Endothelial cell of umbilical vein (primary cell): ENCODE measurements around the gene ZNF362. TPM values are rescaled to one million over a fixed set of nuclear protein-coding genes. Genes with fewer than 3 reads are reported as not detected.

Experiments
- BruUV-seq: library from RNA; stranded (reverse); fragments of 400-500 nt; replicated peaks from 2 replicates; lab custom pipeline; 2021; lab: Mats Ljungman, UMichigan
- CTCF ChIA-PET: fragments of 300-600, 350-600 bp; sonication (Branson Sonifier 250); formaldehyde crosslinking; loops from one replicate; lab custom pipeline; 2021; ENCODE audit warnings: antibody characterized with exemption, inconsistent platforms; lab: Charles Lee
- POLR2A ChIA-PET: fragments of 300-600, 350-600 bp; sonication (Branson Sonifier 250); formaldehyde crosslinking; loops from one replicate; lab custom pipeline; 2021; ENCODE audit warnings: antibody characterized with exemption, inconsistent platforms; lab: Charles Lee
- DNase-seq: peaks from one replicate; pipeline ENCODE4 v3.0.0-alpha.2; 2011; ENCODE audit warnings: low read depth, low spot score
- FAIRE-seq: peaks from 2 replicates; lab custom pipeline; 2011; peaks lifted over from hg19 to GRCh38; lab: Jason Lieb, UNC
- H2AFZ ChIP-seq: 2 replicates; pipeline ENCODE4 v1.6.0; 2012; ENCODE audit warnings: low read depth, low read length, control low read depth, inconsistent platforms
- H3K27ac ChIP-seq: 2 replicates; pipeline ENCODE4 v1.5.1; 2011; ENCODE audit warnings: low read depth, mild to moderate bottlenecking, control low read depth, low read length, moderate library complexity; ENCODE audit not compliant: insufficient read depth
- H3K27me3 ChIP-seq, 2 experiments: 2 replicates each; pipeline versions ENCODE4 v1.6.0 to v1.6.1; 2011; ENCODE audit warnings: low read length in 2 of 2, mixed read lengths in 1 of 2; ENCODE audit not compliant: control insufficient read depth in 2 of 2, insufficient read depth in 2 of 2
- H3K36me3 ChIP-seq, 2 experiments: 2 replicates in 1 of 2; 3 replicates in 1 of 2; pipeline ENCODE4 v1.5.1; 2011; ENCODE audit warnings: low read length in 2 of 2, mild to moderate bottlenecking in 1 of 2, moderate library complexity in 1 of 2; ENCODE audit not compliant: control insufficient read depth in 2 of 2, insufficient read depth in 2 of 2; ENCODE audit errors: extremely low read depth in 1 of 2
- H3K4me1 ChIP-seq: 3 replicates; pipeline ENCODE4 v1.5.1; 2011; ENCODE audit warnings: mild to moderate bottlenecking, low read length; ENCODE audit not compliant: control insufficient read depth, insufficient read depth; ENCODE audit errors: extremely low read depth
- H3K4me2 ChIP-seq: 2 replicates; pipeline ENCODE4 v1.6.1; 2011; ENCODE audit warnings: low read length, control low read depth, mixed read lengths; ENCODE audit not compliant: insufficient read depth
- H3K4me3 ChIP-seq, 3 experiments: fragments of 200-600 bp in 1 of 3; sonication (generic), shearing (Covaris generic) in 1 of 3; replicated peaks in 1 of 3; 2 replicates each; pipeline ENCODE4 v1.5.1; 2011 to 2016; ENCODE audit warnings: control low read depth in 3 of 3, low read length in 3 of 3, mild to moderate bottlenecking in 2 of 3, inconsistent platforms in 1 of 3, low read depth in 1 of 3, moderate library complexity in 1 of 3; ENCODE audit not compliant: insufficient read depth in 1 of 3
- H3K79me2 ChIP-seq: 2 replicates; pipeline ENCODE4 v1.6.0; 2012; ENCODE audit warnings: low read length, inconsistent platforms; ENCODE audit not compliant: control insufficient read depth, insufficient read depth
- H3K9ac ChIP-seq: replicated peaks from 2 replicates; pipeline ENCODE3; 2011; ENCODE audit warnings: low read length, control low read depth; ENCODE audit not compliant: insufficient read depth; ENCODE audit errors: extremely low read depth
- H3K9me1 ChIP-seq: replicated peaks from 3 replicates; pipeline ENCODE4 v1.6.0; 2011; ENCODE audit warnings: mild to moderate bottlenecking, low read length; ENCODE audit not compliant: control insufficient read depth, insufficient read depth; ENCODE audit errors: extremely low read depth
- H3K9me3 ChIP-seq: replicated peaks from 2 replicates; pipeline ENCODE4 v1.5.1; 2012; ENCODE audit warnings: low read length, inconsistent platforms; ENCODE audit not compliant: control insufficient read depth, insufficient read depth
- H4K20me1 ChIP-seq: replicated peaks from 2 replicates; pipeline ENCODE3; 2011; ENCODE audit warnings: mild to moderate bottlenecking, low read length; ENCODE audit not compliant: control insufficient read depth, insufficient read depth; ENCODE audit errors: extremely low read depth
- CTCF ChIP-seq, 2 donors: IDR thresholded peaks; 1 replicate in 1 of 2; 2 replicates in 1 of 2; pipeline ENCODE4 v1.5.1; 2011; ENCODE audit warnings: low read length in 2 of 2, mild to moderate bottlenecking in 2 of 2, moderate library complexity in 2 of 2, control low read depth in 1 of 2, inconsistent platforms in 1 of 2, low read depth in 1 of 2; ENCODE audit not compliant: insufficient read depth in 1 of 2; ENCODE audit errors: extremely low read depth in 1 of 2
- EZH2 ChIP-seq: IDR thresholded peaks from 2 replicates; pipeline ENCODE4 v1.6.1; 2012; ENCODE audit warnings: borderline replicate concordance, low read depth, mild to moderate bottlenecking, moderate library complexity, low read length, inconsistent platforms; ENCODE audit not compliant: severe bottlenecking
- FOS ChIP-seq: IDR thresholded peaks from 2 replicates; pipeline ENCODE4 v1.6.1; 2011; ENCODE audit warnings: mild to moderate bottlenecking, low read length, moderate library complexity, borderline replicate concordance; ENCODE audit not compliant: insufficient read depth
- GATA2 ChIP-seq: IDR thresholded peaks from 2 replicates; pipeline ENCODE4 v1.7.0; 2011; ENCODE audit warnings: low read depth, mild to moderate bottlenecking, moderate library complexity, mixed read lengths, low read length; ENCODE audit not compliant: insufficient read length, insufficient read depth
- JUN ChIP-seq: IDR thresholded peaks from 2 replicates; pipeline ENCODE4 v1.6.1; 2011; ENCODE audit warnings: borderline replicate concordance, low read depth; ENCODE audit not compliant: insufficient read length, insufficient read depth
- MAX ChIP-seq: IDR thresholded peaks from 2 replicates; pipeline ENCODE4 v1.6.1; 2011; ENCODE audit not compliant: insufficient read depth, insufficient read length
- MYC ChIP-seq: IDR thresholded peaks from one replicate; pipeline ENCODE4 v1.6.1; 2011; ENCODE audit warnings: mild to moderate bottlenecking, low read depth, low read length
- POLR2A ChIP-seq: IDR thresholded peaks from 2 replicates; pipeline ENCODE4 v1.6.1; 2012; ENCODE audit warnings: low read depth, mild to moderate bottlenecking, control low read depth, low read length
- POLR2AphosphoS5 ChIP-seq: IDR thresholded peaks from 2 replicates; pipeline ENCODE4 v1.6.1; 2012; ENCODE audit warnings: low read depth, mild to moderate bottlenecking, control low read depth, low read length, moderate library complexity; ENCODE audit not compliant: insufficient read depth
- dilution Hi-C: fragments of 300-500 bp; cut with MboI; formaldehyde crosslinking; loops from one replicate; pipeline ENCODE4 v1.15.0; 2019; ENCODE audit warnings: low sequenced_read_pairs; ENCODE audit not compliant: extremely low pct_ligation_motif_present
- intact Hi-C: fragments of 100-400 bp; cut with micrococcal nuclease; formaldehyde crosslinking; loops from one replicate; pipeline ENCODE4 v1.10.0; 2022
- polyA plus RNA-seq, 4 experiments: library from polyadenylated mRNA; depleted of rRNA in 3 of 4; stranded (reverse) in 3 of 4; unstranded in 1 of 4; fragments of >200 nt; gene quantifications; 2 replicates each; pipeline versions ENCODE4 v1.2.1 to v1.2.3, GENCODE V29; 2011 to 2012; ENCODE audit warnings: missing spikeins in 1 of 4
- total RNA-seq: library from RNA; stranded (reverse); gene quantifications from 2 replicates; pipeline ENCODE4 v1.2.3, GENCODE V29; 2021

Gene ZNF362
- total and polyA plus RNA-seq, 2 donors (not counting 3 experiments of a cell fraction or from before 2014, with no cell fraction given), result 28.4 to 35.3 TPM

GRCh38 chr1:33272930-33273329 lies 16.6 kb downstream of the ZNF362 start:
- TF ChIP-seq EZH2 (no peak), JUN (no peak), POLR2AphosphoS5 (no peak), POLR2A (no peak), FOS (no peak), MYC (no peak), MAX (no peak), GATA2 (no peak), CTCF (IDR thresholded peaks at IDR 0.05; ENCODE audit: extremely low read depth in 1 of 2, insufficient read depth in 1 of 2, low read depth in 1 of 2, low read length in 2 of 2) (no peak)
- no TSS peak for BruUV-seq
- Histone ChIP-seq H3K9me1 (no peaks in the 10 kb centered on the region), H3K4me1 (no peaks in the 10 kb centered on the region), H3K27me3 (no peaks in the 10 kb centered on the region), H3K4me2 (no peak overlapping the region), H2AFZ (no peak overlapping the region), H3K36me3 (peaks cover 0 to 19% of the 10 kb centered on the region in 2 experiments), H3K79me2 (no peaks in the 10 kb centered on the region), H4K20me1 (no peaks in the 10 kb centered on the region), H3K9ac (no peak overlapping the region), H3K27ac (no peak overlapping the region), H3K9me3 (no peaks in the 10 kb centered on the region), H3K4me3 (no peak overlapping the region)
- FAIRE-seq (no peak), DNase-seq (no peak)
- ChIA-PET CTCF (interaction anchor here (4.2 kb wide), 1 partner anchor 22 kb away, joined by 14 read pairs; no protein-coding TSS in a partner anchor), POLR2A (no interaction called here)
- dilution Hi-C loops, result no loop called here
- intact Hi-C loops, result no loop called here
